ENCODE results near the gene RHO. TPM values are rescaled to one million over a fixed set of nuclear protein-coding genes. Genes with fewer than 3 reads are reported as not detected.

Gene RHO
- total RNA-seq, 1 experiment from 2014 or later: not detected

DNA sequence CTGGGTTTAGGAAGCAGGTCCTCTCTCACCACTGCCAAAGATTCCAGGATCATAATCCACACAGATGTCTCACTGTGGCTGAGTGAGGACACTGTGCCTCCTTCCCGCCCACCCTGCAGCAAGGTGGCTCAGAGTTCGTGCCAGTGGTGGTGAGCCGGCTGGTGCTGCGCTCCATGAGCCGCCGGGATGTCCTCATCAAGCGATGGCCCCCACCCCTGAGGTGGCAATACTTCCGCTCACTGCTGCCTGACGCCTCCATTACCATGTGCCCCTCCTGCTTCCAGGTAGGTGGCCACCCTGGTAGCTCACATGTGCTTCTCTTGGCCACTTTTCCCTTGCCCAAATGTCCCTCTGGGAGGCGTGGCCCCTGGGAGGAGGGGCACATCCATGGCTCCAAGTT is 9.0 kb upstream of the RHO start:
- RAD21 ChIA-PET (ENCODE audit: low non-redundant PET in 1 of 2, low total read pairs in 2 of 2, uncharacterized antibody in 2 of 2, unreplicated experiment in 2 of 2): no interaction called here
- no peak overlapping the region for H2AFZ ChIP-seq (ENCODE audit: low read depth, low read length, poor library complexity, severe bottlenecking)
- H3K4me3 ChIP-seq (replicated peaks in 1 of 2; ENCODE audit: low read depth in 1 of 2, low read length in 2 of 2): no peak overlapping the region
- ATAC-seq (no peak), DNase-seq (ENCODE audit: low read depth, low spot score) (no peak)
- no peaks in the 10 kb centered on the region for H3K9me2 ChIP-seq (ENCODE audit: insufficient read depth)
- H3K27me3 ChIP-seq (ENCODE audit: insufficient read depth, low read length): no peaks in the 10 kb centered on the region
- no peaks in the 10 kb centered on the region for H3K4me1 ChIP-seq (ENCODE audit: control insufficient read depth in 1 of 2, insufficient read depth in 2 of 2, low read length in 2 of 2)
- H3K9ac ChIP-seq (ENCODE audit: low read length): no peak overlapping the region
- TF ChIP-seq CEBPB (IDR thresholded peaks at IDR 0.05; ENCODE audit: low read depth) (no peak), EGR1 (IDR thresholded peaks at IDR 0.05; ENCODE audit: low read depth) (no peak), FOSL1 (IDR thresholded peaks at IDR 0.05; ENCODE audit: low read depth) (no peak), POLR2AphosphoS5 (IDR thresholded peaks at IDR 0.05; ENCODE audit: low read depth, low read length) (no peak), SP1 (IDR thresholded peaks at IDR 0.05; ENCODE audit: low read depth) (no peak), JUND (IDR thresholded peaks at IDR 0.05) (no peak), EZH2 (IDR thresholded peaks at IDR 0.05) (no peak), EZH2phosphoT487 (IDR thresholded peaks at IDR 0.05; ENCODE audit: borderline replicate concordance) (no peak), SIN3A (IDR thresholded peaks at IDR 0.05; ENCODE audit: low read depth) (no peak), ELF1 (IDR thresholded peaks at IDR 0.05; ENCODE audit: borderline replicate concordance, low read depth) (no peak), POLR2A (IDR thresholded peaks at IDR 0.05; ENCODE audit: borderline replicate concordance, extremely low read depth, insufficient read depth, insufficient read length) (no peak)
- TF ChIP-seq, protein P1, sequence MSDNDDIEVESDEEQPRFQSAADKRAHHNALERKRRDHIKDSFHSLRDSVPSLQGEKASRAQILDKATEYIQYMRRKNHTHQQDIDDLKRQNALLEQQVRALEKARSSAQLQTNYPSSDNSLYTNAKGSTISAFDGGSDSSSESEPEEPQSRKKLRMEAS (IDR thresholded peaks at IDR 0.05): no peak
- TF ChIP-seq, protein P2, sequence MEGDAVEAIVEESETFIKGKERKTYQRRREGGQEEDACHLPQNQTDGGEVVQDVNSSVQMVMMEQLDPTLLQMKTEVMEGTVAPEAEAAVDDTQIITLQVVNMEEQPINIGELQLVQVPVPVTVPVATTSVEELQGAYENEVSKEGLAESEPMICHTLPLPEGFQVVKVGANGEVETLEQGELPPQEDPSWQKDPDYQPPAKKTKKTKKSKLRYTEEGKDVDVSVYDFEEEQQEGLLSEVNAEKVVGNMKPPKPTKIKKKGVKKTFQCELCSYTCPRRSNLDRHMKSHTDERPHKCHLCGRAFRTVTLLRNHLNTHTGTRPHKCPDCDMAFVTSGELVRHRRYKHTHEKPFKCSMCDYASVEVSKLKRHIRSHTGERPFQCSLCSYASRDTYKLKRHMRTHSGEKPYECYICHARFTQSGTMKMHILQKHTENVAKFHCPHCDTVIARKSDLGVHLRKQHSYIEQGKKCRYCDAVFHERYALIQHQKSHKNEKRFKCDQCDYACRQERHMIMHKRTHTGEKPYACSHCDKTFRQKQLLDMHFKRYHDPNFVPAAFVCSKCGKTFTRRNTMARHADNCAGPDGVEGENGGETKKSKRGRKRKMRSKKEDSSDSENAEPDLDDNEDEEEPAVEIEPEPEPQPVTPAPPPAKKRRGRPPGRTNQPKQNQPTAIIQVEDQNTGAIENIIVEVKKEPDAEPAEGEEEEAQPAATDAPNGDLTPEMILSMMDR (IDR thresholded peaks at IDR 0.05 in 2 of 3, conservative IDR thresholded peaks at IDR 0.05 in 1 of 3; ENCODE audit: borderline replicate concordance in 1 of 3, insufficient read depth in 1 of 3, low read depth in 2 of 3, low read length in 2 of 3): no peak
- POLR2A ChIA-PET: no interaction called here
- H4K20me1 ChIP-seq (ENCODE audit: insufficient read depth): no peaks in the 10 kb centered on the region
- no TSS peak for BruUV-seq (replicated peaks)
- no peak overlapping the region for H3K27ac ChIP-seq (ENCODE audit: low read depth, low read length)
- intact Hi-C loops (cut with micrococcal nuclease): no loop called here
- CTCF ChIA-PET: no interaction called here
- H3K36me3 ChIP-seq (ENCODE audit: control insufficient read depth in 1 of 2, insufficient read depth in 2 of 2, low read length in 2 of 2): no peaks in the 10 kb centered on the region
- no peaks in the 10 kb centered on the region for H3K9me3 ChIP-seq (ENCODE audit: control insufficient read depth in 1 of 2, insufficient read depth in 1 of 2, low read depth in 1 of 2, low read length in 2 of 2)
- H3K79me2 ChIP-seq (ENCODE audit: insufficient read depth, low read length): no peaks in the 10 kb centered on the region
- no peak overlapping the region for H3K4me2 ChIP-seq (ENCODE audit: low read length)

Measured in HCT116 (cell line).